ENCODE data around the gene HSPA12A.
A peak's percentile ranks its signal among the peaks of the same experiment; 100 is the strongest.

HSPA12A gene

GRCh38 chr10:116630020-116630419 lies 112.3 kb downstream of the HSPA12A start:
- TF ChIP-seq CTCF (IDR thresholded peaks at IDR 0.05) = no peak
- no peaks in the 10 kb centered on the region for H3K9me3 Mint-ChIP-seq
- no peak overlapping the region for H3K27ac Mint-ChIP-seq
- no peaks in the 10 kb centered on the region for H3K36me3 Mint-ChIP-seq (ENCODE audit: low read depth)
- no peak overlapping the region for H3K4me3 Mint-ChIP-seq
- H3K27me3 Mint-ChIP-seq (ENCODE audit: low read depth, poor library complexity) = peaks cover 28% of the 10 kb centered on the region
- DNase-seq = no peak
- H3K4me1 Mint-ChIP-seq = no peaks in the 10 kb centered on the region

- H3K27ac Mint-ChIP-seq = no peak overlapping the region
- H3K9me3 Mint-ChIP-seq = no peaks in the 10 kb centered on the region
- TF ChIP-seq CTCF (IDR thresholded peaks at IDR 0.05) = no peak
- no peaks in the 10 kb centered on the region for H3K36me3 Mint-ChIP-seq (ENCODE audit: low read depth)
- no peak for DNase-seq
- H3K27me3 Mint-ChIP-seq (ENCODE audit: low read depth, poor library complexity) = peaks cover 31% of the 10 kb centered on the region
- H3K4me1 Mint-ChIP-seq = no peaks in the 10 kb centered on the region
- H3K4me3 Mint-ChIP-seq = no peak overlapping the region
Measured at GRCh38 chr10:116629340-116629739, 113.0 kb downstream of the HSPA12A start.

- H3K27ac Mint-ChIP-seq = no peak overlapping the region
- H3K27me3 Mint-ChIP-seq (ENCODE audit: low read depth, poor library complexity) = peaks cover 26% of the 10 kb centered on the region
- H3K9me3 Mint-ChIP-seq = no peaks in the 10 kb centered on the region
- peak; percentile 75 for DNase-seq
- H3K36me3 Mint-ChIP-seq (ENCODE audit: low read depth) = no peaks in the 10 kb centered on the region
- no peak overlapping the region for H3K4me3 Mint-ChIP-seq
- no peaks in the 10 kb centered on the region for H3K4me1 Mint-ChIP-seq
- peak; percentile 61 for TF ChIP-seq CTCF (IDR thresholded peaks at IDR 0.05)
Measured at GRCh38 chr10:116627386-116627933, 114.9 kb downstream of the HSPA12A start.

GRCh38 chr10:116626815-116627214 lies 115.6 kb downstream of the HSPA12A start:
- Mint-ChIP-seq H3K36me3 (ENCODE audit: low read depth) (no peaks in the 10 kb centered on the region), H3K27ac (no peak overlapping the region), H3K4me1 (no peaks in the 10 kb centered on the region), H3K4me3 (no peak overlapping the region), H3K9me3 (no peaks in the 10 kb centered on the region), H3K27me3 (ENCODE audit: low read depth, poor library complexity) (peaks cover 28% of the 10 kb centered on the region)
- TF ChIP-seq CTCF (IDR thresholded peaks at IDR 0.05) = no peak
- no peak for DNase-seq

- H3K27ac Mint-ChIP-seq = no peak overlapping the region
- no peak for DNase-seq
- H3K36me3 Mint-ChIP-seq (ENCODE audit: low read depth) = no peaks in the 10 kb centered on the region
- H3K27me3 Mint-ChIP-seq (ENCODE audit: low read depth, poor library complexity) = peaks cover 28% of the 10 kb centered on the region
- no peaks in the 10 kb centered on the region for H3K9me3 Mint-ChIP-seq
- TF ChIP-seq CTCF (IDR thresholded peaks at IDR 0.05) = no peak
- H3K4me3 Mint-ChIP-seq = no peak overlapping the region
- no peaks in the 10 kb centered on the region for H3K4me1 Mint-ChIP-seq
Measured at GRCh38 chr10:116625845-116626244, 116.5 kb downstream of the HSPA12A start.

GRCh38 chr10:116621934-116622655 lies 120.3 kb downstream of the HSPA12A start:
- Mint-ChIP-seq H3K9me3 (no peaks in the 10 kb centered on the region), H3K4me1 (no peaks in the 10 kb centered on the region), H3K36me3 (ENCODE audit: low read depth) (no peaks in the 10 kb centered on the region), H3K4me3 (no peak overlapping the region), H3K27me3 (ENCODE audit: low read depth, poor library complexity) (peaks cover 28% of the 10 kb centered on the region), H3K27ac (no peak overlapping the region)
- TF ChIP-seq CTCF (IDR thresholded peaks at IDR 0.05) = no peak
- no peak for DNase-seq

All from nephron progenitor cell (in vitro differentiated cells).